Effector memory CD8-positive, alpha-beta T cell (primary cell): ENCODE measurements around the gene PLCH2.

Experiments used
- ATAC-seq: fragments of 150-1000 bp; cut with Tn5 transposase; replicated peaks from 2 replicates; pipeline ENCODE4 v1.10.0; 2021; ENCODE audit warnings: mild to moderate bottlenecking, moderate library complexity
- DNase-seq, 3 experiments: peaks; one replicate each; pipeline ENCODE4 v3.0.0; 2021
- H3K27ac Mint-ChIP-seq, 2 donors: one replicate each; pipeline ENCODE4 v1.8.0; 2022; ENCODE audit warnings: mild to moderate bottlenecking in 2 of 2, mixed read lengths in 2 of 2, moderate library complexity in 2 of 2
- H3K27me3 Mint-ChIP-seq, 2 donors: one replicate each; pipeline ENCODE4 v1.8.0; 2022; ENCODE audit warnings: mixed read lengths in 2 of 2
- H3K36me3 Mint-ChIP-seq: one replicate; pipeline ENCODE4 v1.8.0; 2022; ENCODE audit warnings: mild to moderate bottlenecking, moderate library complexity, mixed read lengths; ENCODE audit not compliant: insufficient read depth
- H3K4me1 Mint-ChIP-seq, 2 donors: one replicate each; pipeline ENCODE4 v1.8.0; 2022; ENCODE audit warnings: low read depth in 2 of 2, mixed read lengths in 2 of 2
- H3K4me3 Mint-ChIP-seq, 2 donors: one replicate each; pipeline ENCODE4 v1.8.0; 2022; ENCODE audit warnings: mild to moderate bottlenecking in 2 of 2, mixed read lengths in 2 of 2, moderate library complexity in 2 of 2
- H3K9me3 Mint-ChIP-seq, 2 donors: one replicate each; pipeline ENCODE4 v1.8.0; 2022; ENCODE audit warnings: mixed read lengths in 2 of 2

PLCH2 gene

GRCh38 chr1:2503554-2504224 is 27.6 kb downstream of the PLCH2 start:
- Mint-ChIP-seq H3K27me3 (no peaks in the 10 kb centered on the region), H3K4me1 (peaks cover 9 to 15% of the 10 kb centered on the region in 2 donors), H3K36me3 (peaks cover 8% of the 10 kb centered on the region), H3K4me3 (no peak overlapping the region), H3K27ac (peak overlapping the region in 1 of 2 donors; percentile 20), H3K9me3 (no peaks in the 10 kb centered on the region)
- DNase-seq: no peak
- no peak for ATAC-seq

- no peak for ATAC-seq
- Mint-ChIP-seq H3K4me3 (no peak overlapping the region), H3K36me3 (peaks cover 13% of the 10 kb centered on the region), H3K4me1 (peaks cover 9 to 10% of the 10 kb centered on the region in 2 donors), H3K27me3 (no peaks in the 10 kb centered on the region), H3K9me3 (no peaks in the 10 kb centered on the region), H3K27ac (peak overlapping the region in 1 of 2 donors; percentile 20)
- DNase-seq: no peak
Observed at GRCh38 chr1:2504225-2504948, 28.3 kb downstream of the PLCH2 start.

GRCh38 chr1:2504949-2505272 is 28.8 kb downstream of the PLCH2 start:
- no peak for ATAC-seq
- no peak for DNase-seq
- Mint-ChIP-seq H3K4me1 (peaks cover 6% of the 10 kb centered on the region in 2 donors), H3K27ac (peak overlapping the region in 1 of 2 donors; percentile 55), H3K36me3 (peaks cover 18% of the 10 kb centered on the region), H3K9me3 (no peaks in the 10 kb centered on the region), H3K27me3 (no peaks in the 10 kb centered on the region), H3K4me3 (no peak overlapping the region)

- Mint-ChIP-seq H3K4me3 (no peak overlapping the region), H3K9me3 (no peaks in the 10 kb centered on the region), H3K27me3 (no peaks in the 10 kb centered on the region), H3K27ac (peak overlapping the region in 1 of 2 donors; percentile 55), H3K36me3 (peaks cover 19% of the 10 kb centered on the region), H3K4me1 (peaks cover under 1% of the 10 kb centered on the region in 2 donors)
- ATAC-seq: no peak
- no peak for DNase-seq
Observed at GRCh38 chr1:2505461-2505994, 29.4 kb downstream of the PLCH2 start.

GRCh38 chr1:2506007-2506860 is 30.1 kb downstream of the PLCH2 start:
- ATAC-seq (no peak), DNase-seq (no peak)
- Mint-ChIP-seq H3K4me3 (no peak overlapping the region), H3K27me3 (no peaks in the 10 kb centered on the region), H3K36me3 (peaks cover 26% of the 10 kb centered on the region), H3K27ac (peak overlapping the region in 1 of 2 donors; percentile 55), H3K4me1 (no peaks in the 10 kb centered on the region), H3K9me3 (no peaks in the 10 kb centered on the region)

GRCh38 chr1:2506901-2507565 is 30.9 kb downstream of the PLCH2 start:
- Mint-ChIP-seq H3K36me3 (peaks cover 34% of the 10 kb centered on the region), H3K4me3 (no peak overlapping the region), H3K27ac (no peak overlapping the region), H3K4me1 (peaks cover 0 to 2% of the 10 kb centered on the region in 2 donors), H3K9me3 (no peaks in the 10 kb centered on the region), H3K27me3 (no peaks in the 10 kb centered on the region)
- no peak for DNase-seq
- ATAC-seq: no peak

GRCh38 chr1:2507744-2508155 is 31.7 kb downstream of the PLCH2 start:
- Mint-ChIP-seq H3K36me3 (peaks cover 37% of the 10 kb centered on the region), H3K4me3 (no peak overlapping the region), H3K27me3 (no peaks in the 10 kb centered on the region), H3K4me1 (peaks cover 0 to 2% of the 10 kb centered on the region in 2 donors), H3K9me3 (no peaks in the 10 kb centered on the region), H3K27ac (no peak overlapping the region)
- DNase-seq: no peak
- no peak for ATAC-seq

GRCh38 chr1:2508180-2508579 is 32.1 kb downstream of the PLCH2 start:
- H3K27me3 Mint-ChIP-seq: no peaks in the 10 kb centered on the region
- peaks cover 0 to 2% of the 10 kb centered on the region in 2 donors for H3K4me1 Mint-ChIP-seq
- H3K36me3 Mint-ChIP-seq: peaks cover 37% of the 10 kb centered on the region
- H3K4me3 Mint-ChIP-seq: no peak overlapping the region
- no peak for DNase-seq
- H3K27ac Mint-ChIP-seq: no peak overlapping the region
- no peaks in the 10 kb centered on the region for H3K9me3 Mint-ChIP-seq
- ATAC-seq: no peak

GRCh38 chr1:2508751-2509150 is 32.7 kb downstream of the PLCH2 start:
- Mint-ChIP-seq H3K27ac (no peak overlapping the region), H3K9me3 (no peaks in the 10 kb centered on the region)
- ATAC-seq: no peak

GRCh38 chr1:2509589-2509988 is 33.5 kb downstream of the PLCH2 start:
- no peak overlapping the region for H3K4me3 Mint-ChIP-seq
- peaks cover 43% of the 10 kb centered on the region for H3K36me3 Mint-ChIP-seq

More at GRCh38 chr1:2508751-2509150, 32.7 kb downstream of the PLCH2 start:
- Mint-ChIP-seq H3K4me1 (peaks cover 0 to 2% of the 10 kb centered on the region in 2 donors), H3K27me3 (no peaks in the 10 kb centered on the region), H3K36me3 (peaks cover 43% of the 10 kb centered on the region), H3K4me3 (no peak overlapping the region)
- no peak for DNase-seq

GRCh38 chr1:2510366-2511155 is 34.5 kb downstream of the PLCH2 start:
- Mint-ChIP-seq H3K27ac (no peak overlapping the region), H3K36me3 (peaks cover 50% of the 10 kb centered on the region), H3K27me3 (no peaks in the 10 kb centered on the region), H3K4me1 (peaks cover 0 to 2% of the 10 kb centered on the region in 2 donors), H3K4me3 (no peak overlapping the region), H3K9me3 (no peaks in the 10 kb centered on the region)
- ATAC-seq: no peak
- DNase-seq: no peak

More at GRCh38 chr1:2509589-2509988, 33.5 kb downstream of the PLCH2 start:
- Mint-ChIP-seq H3K4me1 (peaks cover 0 to 2% of the 10 kb centered on the region in 2 donors), H3K9me3 (no peaks in the 10 kb centered on the region), H3K27me3 (no peaks in the 10 kb centered on the region), H3K27ac (peak overlapping the region in 1 of 2 donors; percentile 23)
- no peak for ATAC-seq
- no peak for DNase-seq

GRCh38 chr1:2512862-2513421 is 36.9 kb downstream of the PLCH2 start:
- H3K27me3 Mint-ChIP-seq: no peaks in the 10 kb centered on the region
- DNase-seq: no peak
- no peaks in the 10 kb centered on the region for H3K9me3 Mint-ChIP-seq
- no peak overlapping the region for H3K4me3 Mint-ChIP-seq
- no peak for ATAC-seq
- peaks cover 62% of the 10 kb centered on the region for H3K36me3 Mint-ChIP-seq
- H3K27ac Mint-ChIP-seq: no peak overlapping the region
- peaks cover 0 to 2% of the 10 kb centered on the region in 2 donors for H3K4me1 Mint-ChIP-seq
